Ovary (tissue), 3 donors: ENCODE results near the gene SMAD3.

Source experiments
- CTCF ChIP-seq, 3 donors: fragments of 450-650 bp in 2 of 3; fragments of 200-600 bp in 1 of 3; IDR thresholded peaks; one replicate each; pipeline versions ENCODE4 v1.5.1 to v1.8.0; 2016 to 2022; ENCODE audit warnings: antibody characterized with exemption in 3 of 3, mild to moderate bottlenecking in 1 of 3
- EP300 ChIP-seq: sonication (generic); formaldehyde crosslinking; IDR thresholded peaks from one replicate; pipeline ENCODE4 v1.6.1; 2017; ENCODE audit warnings: antibody characterized with exemption
- donor health status: DM: no; HTN: no; CAD: no.

GRCh38 chr15:67091071-67091979 is 25.9 kb downstream of the SMAD3 start:
- TF ChIP-seq CTCF (IDR thresholded peaks at IDR 0.05) (no peak), EP300 (no peak)
